ENCODE data around the gene HPSE2. TPM values are rescaled to one million over a fixed set of nuclear protein-coding genes. Genes with fewer than 3 reads are reported as not detected.

HPSE2 gene
- total RNA-seq, result 1 to 10 TPM; 2.4 to 4.7 TPM

DNA sequence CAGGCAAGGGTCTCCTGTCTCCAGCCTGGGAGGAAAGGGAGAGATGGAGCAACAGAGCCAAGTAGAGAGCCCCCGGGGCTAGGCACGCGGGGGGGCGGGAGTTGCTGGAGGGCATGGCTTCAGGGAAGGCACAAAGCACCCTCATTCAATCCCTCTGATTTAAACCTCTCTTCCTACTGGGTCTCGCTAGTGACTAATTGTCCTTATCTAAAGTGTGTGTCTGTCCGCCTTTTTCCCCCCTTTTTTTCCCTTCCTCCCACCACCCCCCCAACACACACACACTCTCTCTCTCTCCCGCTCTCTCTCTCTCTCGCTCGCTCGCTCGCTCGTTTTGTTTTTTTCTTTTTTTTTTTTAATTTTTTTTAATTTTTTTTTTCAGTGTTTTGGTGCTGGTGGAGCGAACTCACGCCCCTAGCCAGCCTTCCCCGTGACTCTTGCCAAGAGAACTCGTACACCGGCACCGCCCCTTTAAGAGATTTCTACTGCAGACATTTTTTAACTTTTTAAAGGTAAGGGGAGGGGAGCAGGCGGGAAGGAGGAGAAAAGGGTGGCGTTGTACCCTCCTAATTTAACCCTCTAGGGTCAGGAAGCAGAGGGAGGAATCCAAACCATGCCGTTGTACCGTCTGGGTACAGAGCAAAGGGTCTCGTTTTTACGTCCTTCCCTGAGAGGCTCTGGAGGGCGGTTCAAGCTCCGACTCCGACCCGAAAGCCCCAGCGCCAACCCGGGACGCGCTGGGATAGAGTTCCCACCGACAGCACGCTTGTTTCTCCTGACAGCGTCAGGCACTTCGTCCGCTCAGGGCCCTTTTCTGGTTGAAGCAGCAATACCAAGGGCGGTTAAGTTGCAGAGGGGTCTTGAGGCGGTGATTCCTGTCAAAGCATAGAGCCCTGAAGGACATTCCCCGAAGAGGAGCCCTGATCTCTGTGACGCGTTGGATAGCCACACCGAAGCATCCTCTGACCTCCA is at the start of gene HPSE2:
HPSE2 (minus strand) TSS at position 195 of the 969 bp plus-strand sequence.
- Histone ChIP-seq H3K4me3 (peak within 1 kb of the TSS; percentile 21 to 24), H3K27ac (no peak within 1 kb of the TSS), H3K9me3 (no peaks in the 10 kb centered on the region), H3K4me1 (replicated peaks) (peaks cover 2% of the 10 kb centered on the region), H3K27me3 (replicated peaks; ENCODE audit: insufficient read depth) (peaks cover 29% of the 10 kb centered on the region), H3K36me3 (no peaks in the 10 kb centered on the region)
- no peak for DNase-seq (ENCODE audit: low spot score)
- 4% methylated on average over 43 of the region's 43 CpGs for WGBS
- TF ChIP-seq POLR2A (IDR thresholded peaks at IDR 0.05) (no peak), POLR2AphosphoS5 (IDR thresholded peaks at IDR 0.05) (no peak)
- TF ChIP-seq, protein P1, sequence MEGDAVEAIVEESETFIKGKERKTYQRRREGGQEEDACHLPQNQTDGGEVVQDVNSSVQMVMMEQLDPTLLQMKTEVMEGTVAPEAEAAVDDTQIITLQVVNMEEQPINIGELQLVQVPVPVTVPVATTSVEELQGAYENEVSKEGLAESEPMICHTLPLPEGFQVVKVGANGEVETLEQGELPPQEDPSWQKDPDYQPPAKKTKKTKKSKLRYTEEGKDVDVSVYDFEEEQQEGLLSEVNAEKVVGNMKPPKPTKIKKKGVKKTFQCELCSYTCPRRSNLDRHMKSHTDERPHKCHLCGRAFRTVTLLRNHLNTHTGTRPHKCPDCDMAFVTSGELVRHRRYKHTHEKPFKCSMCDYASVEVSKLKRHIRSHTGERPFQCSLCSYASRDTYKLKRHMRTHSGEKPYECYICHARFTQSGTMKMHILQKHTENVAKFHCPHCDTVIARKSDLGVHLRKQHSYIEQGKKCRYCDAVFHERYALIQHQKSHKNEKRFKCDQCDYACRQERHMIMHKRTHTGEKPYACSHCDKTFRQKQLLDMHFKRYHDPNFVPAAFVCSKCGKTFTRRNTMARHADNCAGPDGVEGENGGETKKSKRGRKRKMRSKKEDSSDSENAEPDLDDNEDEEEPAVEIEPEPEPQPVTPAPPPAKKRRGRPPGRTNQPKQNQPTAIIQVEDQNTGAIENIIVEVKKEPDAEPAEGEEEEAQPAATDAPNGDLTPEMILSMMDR (IDR thresholded peaks at IDR 0.05), result no peak
- intact Hi-C loops (cut with DNase I), result loop anchor here (10.0 kb wide), 2 partner anchors 151 to 281 kb away; no protein-coding TSS in a partner anchor

DNA sequence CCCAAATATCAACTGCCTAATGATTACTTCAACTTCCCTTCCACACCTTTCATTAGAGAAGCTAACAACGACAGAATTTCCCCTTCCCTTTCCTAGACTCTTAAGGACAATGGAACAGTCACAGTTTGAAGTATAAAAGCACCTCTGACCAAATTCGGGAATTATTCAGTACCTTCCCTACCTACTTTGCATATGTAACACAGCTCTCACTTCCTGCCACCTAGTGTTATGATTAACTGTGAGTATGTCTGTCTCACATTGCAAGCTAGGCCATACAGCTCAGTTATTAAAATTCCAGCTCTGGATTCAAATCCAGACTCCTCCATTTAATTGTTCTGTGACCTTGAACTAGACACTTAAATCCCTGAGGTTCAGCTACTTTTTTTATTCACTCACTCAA is 44.8 kb upstream of the HPSE2 start:
- H3K4me1 ChIP-seq (replicated peaks), result no peaks in the 10 kb centered on the region
- WGBS, result 48% methylated on average over 2 of the region's 2 CpGs
- H3K27ac ChIP-seq, result no peak overlapping the region
- intact Hi-C loops (cut with DNase I), result no loop called here
- DNase-seq (ENCODE audit: low spot score), result no peak
- no peak for TF ChIP-seq POLR2A (IDR thresholded peaks at IDR 0.05)
- TF ChIP-seq POLR2AphosphoS5 (IDR thresholded peaks at IDR 0.05), result no peak
- TF ChIP-seq, protein P1 (IDR thresholded peaks at IDR 0.05), result no peak
- no peaks in the 10 kb centered on the region for H3K9me3 ChIP-seq
- H3K36me3 ChIP-seq, result no peaks in the 10 kb centered on the region
- no peaks in the 10 kb centered on the region for H3K27me3 ChIP-seq (replicated peaks; ENCODE audit: insufficient read depth)
- no peak overlapping the region for H3K4me3 ChIP-seq

GRCh38 chr10:99279626-99280111 is 44.0 kb upstream of the HPSE2 start:
- no peak overlapping the region for H3K27ac ChIP-seq
- no peak for DNase-seq (ENCODE audit: low spot score)
- no peaks in the 10 kb centered on the region for H3K27me3 ChIP-seq (replicated peaks; ENCODE audit: insufficient read depth)
- no peaks in the 10 kb centered on the region for H3K4me1 ChIP-seq (replicated peaks)
- H3K9me3 ChIP-seq, result no peaks in the 10 kb centered on the region
- WGBS, result 37% methylated on average over 1 of the region's 1 CpG
- TF ChIP-seq POLR2A (IDR thresholded peaks at IDR 0.05) (no peak), POLR2AphosphoS5 (IDR thresholded peaks at IDR 0.05) (no peak)
- TF ChIP-seq, protein P1 (IDR thresholded peaks at IDR 0.05), result no peak
- H3K36me3 ChIP-seq, result no peaks in the 10 kb centered on the region
- intact Hi-C loops (cut with DNase I), result no loop called here
- no peak overlapping the region for H3K4me3 ChIP-seq

DNA sequence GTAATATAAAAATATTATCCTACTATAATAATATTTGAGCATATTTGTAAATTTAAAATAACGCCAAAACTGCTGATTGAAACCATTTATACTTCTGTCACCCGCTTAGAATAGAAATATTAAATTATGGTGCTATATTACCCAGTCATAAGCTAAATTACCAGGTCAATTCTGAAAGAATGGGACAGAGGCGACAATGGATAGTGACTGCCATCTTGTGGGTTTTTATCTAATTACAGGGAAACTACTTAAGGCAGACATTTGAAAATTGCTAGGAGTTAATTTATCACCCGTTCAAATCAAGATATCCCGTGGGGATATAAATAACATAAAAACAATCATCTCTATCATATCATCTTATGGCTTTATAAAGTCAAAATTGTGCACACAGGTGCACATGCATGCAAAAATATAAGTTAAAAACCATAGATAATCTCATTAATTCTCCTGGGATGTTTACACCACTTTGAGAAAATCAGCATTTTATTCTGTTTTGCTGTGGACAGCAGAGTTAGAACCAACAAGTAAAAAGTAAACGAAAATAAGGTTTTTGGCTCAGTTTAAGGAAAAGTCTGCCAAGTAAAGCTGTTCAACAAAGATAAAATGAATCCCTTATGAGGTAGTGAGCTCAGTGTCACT is 41.3 kb upstream of the HPSE2 start:
- Histone ChIP-seq H3K9me3 (no peaks in the 10 kb centered on the region), H3K27me3 (replicated peaks; ENCODE audit: insufficient read depth) (no peaks in the 10 kb centered on the region), H3K4me3 (no peak overlapping the region), H3K27ac (no peak overlapping the region), H3K4me1 (replicated peaks) (no peaks in the 10 kb centered on the region), H3K36me3 (no peaks in the 10 kb centered on the region)
- intact Hi-C loops (cut with DNase I), result no loop called here
- 45% methylated on average over 6 of the region's 6 CpGs for WGBS
- TF ChIP-seq POLR2AphosphoS5 (IDR thresholded peaks at IDR 0.05), result no peak
- TF ChIP-seq, protein P1 (IDR thresholded peaks at IDR 0.05), result no peak
- TF ChIP-seq POLR2A (IDR thresholded peaks at IDR 0.05), result no peak
- DNase-seq (ENCODE audit: low spot score), result no peak
